Pancreas (tissue), 10 donors: Measurements from ENCODE around the gene DLG2. TPM values are rescaled to one million over a fixed set of nuclear protein-coding genes. Genes with fewer than 3 reads are reported as not detected.

Source experiments
- ATAC-seq, 4 donors: fragments of 200-7000 bp; cut with Tn5 transposase; one replicate each; pipeline versions ENCODE4 v1.8.0 to v1.9.1; 2020; ENCODE audit warnings: mild to moderate bottlenecking in 4 of 4, moderate library complexity in 4 of 4
- DNase-seq, 6 donors: peaks; one replicate each; pipeline ENCODE4 v3.0.0-alpha.2; 2020
- FAIRE-seq: peaks from 2 replicates; lab custom pipeline; 2012; peaks lifted over from hg19 to GRCh38; lab: Jason Lieb, UNC
- H3K27ac ChIP-seq, 4 donors: fragments of 200-600 bp; sonication (generic); 1 replicate in 3 of 4; 2 replicates in 1 of 4; pipeline versions ENCODE4 v1.5.0 to v1.8.0; 2020
- H3K27me3 ChIP-seq, 4 donors: fragments of 200-600 bp; one replicate each; pipeline ENCODE4 v1.8.0; 2021
- H3K36me3 ChIP-seq, 3 donors: fragments of 200-600 bp; sonication (generic) in 1 of 3; one replicate each; pipeline versions ENCODE4 v1.5.0 to v1.8.0; 2020 to 2021
- H3K4me1 ChIP-seq, 3 donors: fragments of 200-600 bp; one replicate each; pipeline ENCODE4 v1.8.0; 2021
- H3K4me3 ChIP-seq, 4 donors: fragments of 200-600 bp; sonication (generic) in 2 of 4; one replicate each; pipeline versions ENCODE4 v1.5.0 to v1.8.0; 2020 to 2021
- H3K9me3 ChIP-seq, 4 donors: fragments of 200-600 bp; one replicate each; pipeline ENCODE4 v1.8.0; 2021
- WGBS, 2 donors: extraction: QIAGEN DNeasy Blood & Tissue Kit; methylation state at CpG; one replicate each; pipeline ENCODE4 v1.1.7; 2013; 5-methylcytosine and 5-hydroxymethylcytosine counted together
- intact Hi-C, 3 donors: fragments of 100-400 bp; cut with DNase I; formaldehyde crosslinking; loops; one replicate each; pipeline versions ENCODE4 v1.11.1 to v1.14.2; 2022
- polyA plus RNA-seq, 2 donors: library from polyadenylated mRNA; stranded (reverse); fragments of 200-250 nt; gene quantifications; one replicate each; pipeline ENCODE4 v1.2.3, GENCODE V29; 2013
- total RNA-seq, 6 donors: library from RNA; stranded (reverse); fragmentation: NEBNext Ultra II Directional in 4 of 6; extraction: Animal tissue kit (Norgen Biotek cat#: 25700) in 4 of 6; gene quantifications; one replicate each; pipeline versions ENCODE4 v1.2.1 to v1.2.4, GENCODE V29; 2021 to 2023
- TF ChIP-seq, protein P1 (sequence below), 4 donors: fragments of 200-600 bp; sonication (generic) in 3 of 4; IDR thresholded peaks; one replicate each; pipeline versions ENCODE4 v1.5.0 to v1.8.0; 2021; ENCODE audit warnings: antibody characterized with exemption in 4 of 4
- donor health status: healthy with polysubstance abuse.
- donor health status: DM: no; HTN: no; CAD: no; lungs with moderate emphysema.
- donor health status: DM: no; HTN: no; CAD: no.
- donor health status: control.
- donor health status: control.
- donor health status: Bipolar disorder and iron deficiency.
- donor health status: DM: yes; HTN: yes; CAD: no.
- donor health status: DM: no; HTN: no; CAD: no.
- donor health status: DM: no; HTN: no; CAD: no.
- donor health status: DM: yes; HTN: yes; CAD: no.

The DLG2 gene
- total and polyA plus RNA-seq, 8 donors, result 1.2 to 5.4 (median 3.6) TPM

- FAIRE-seq, result no peak
- ATAC-seq, result no peak
- TF ChIP-seq, protein P1, sequence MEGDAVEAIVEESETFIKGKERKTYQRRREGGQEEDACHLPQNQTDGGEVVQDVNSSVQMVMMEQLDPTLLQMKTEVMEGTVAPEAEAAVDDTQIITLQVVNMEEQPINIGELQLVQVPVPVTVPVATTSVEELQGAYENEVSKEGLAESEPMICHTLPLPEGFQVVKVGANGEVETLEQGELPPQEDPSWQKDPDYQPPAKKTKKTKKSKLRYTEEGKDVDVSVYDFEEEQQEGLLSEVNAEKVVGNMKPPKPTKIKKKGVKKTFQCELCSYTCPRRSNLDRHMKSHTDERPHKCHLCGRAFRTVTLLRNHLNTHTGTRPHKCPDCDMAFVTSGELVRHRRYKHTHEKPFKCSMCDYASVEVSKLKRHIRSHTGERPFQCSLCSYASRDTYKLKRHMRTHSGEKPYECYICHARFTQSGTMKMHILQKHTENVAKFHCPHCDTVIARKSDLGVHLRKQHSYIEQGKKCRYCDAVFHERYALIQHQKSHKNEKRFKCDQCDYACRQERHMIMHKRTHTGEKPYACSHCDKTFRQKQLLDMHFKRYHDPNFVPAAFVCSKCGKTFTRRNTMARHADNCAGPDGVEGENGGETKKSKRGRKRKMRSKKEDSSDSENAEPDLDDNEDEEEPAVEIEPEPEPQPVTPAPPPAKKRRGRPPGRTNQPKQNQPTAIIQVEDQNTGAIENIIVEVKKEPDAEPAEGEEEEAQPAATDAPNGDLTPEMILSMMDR (IDR thresholded peaks at IDR 0.05), result no peak
- DNase-seq, result no peak
- H3K4me3 ChIP-seq, result no peak overlapping the region
- no peaks in the 10 kb centered on the region for H3K4me1 ChIP-seq
- no peaks in the 10 kb centered on the region for H3K9me3 ChIP-seq
- no peaks in the 10 kb centered on the region for H3K36me3 ChIP-seq
- H3K27me3 ChIP-seq, result no peaks in the 10 kb centered on the region
- H3K27ac ChIP-seq, result no peak overlapping the region
- intact Hi-C loops, result no loop called here
Measured at GRCh38 chr11:85095239-85095638, 531.9 kb downstream of the DLG2 start.

GRCh38 chr11:85094795-85095194 is 532.3 kb downstream of the DLG2 start:
- Histone ChIP-seq H3K4me1 (no peaks in the 10 kb centered on the region), H3K27me3 (no peaks in the 10 kb centered on the region), H3K36me3 (no peaks in the 10 kb centered on the region), H3K4me3 (no peak overlapping the region), H3K9me3 (no peaks in the 10 kb centered on the region), H3K27ac (no peak overlapping the region)
- intact Hi-C loops, result no loop called here
- FAIRE-seq (no peak), DNase-seq (no peak), ATAC-seq (no peak)
- WGBS, 2 donors, result 89 to 94% methylated on average over 1 of the region's 1 CpG
- TF ChIP-seq, protein P1 (IDR thresholded peaks at IDR 0.05), result no peak

- no peak for DNase-seq
- no peaks in the 10 kb centered on the region for H3K36me3 ChIP-seq
- intact Hi-C loops, result no loop called here
- no peaks in the 10 kb centered on the region for H3K9me3 ChIP-seq
- no peak overlapping the region for H3K4me3 ChIP-seq
- no peaks in the 10 kb centered on the region for H3K4me1 ChIP-seq
- WGBS, 2 donors, result 84 to 95% methylated on average over 1 of the region's 1 CpG
- TF ChIP-seq, protein P1 (IDR thresholded peaks at IDR 0.05), result no peak
- ATAC-seq, result no peak
- no peak overlapping the region for H3K27ac ChIP-seq
- FAIRE-seq, result no peak
- H3K27me3 ChIP-seq, result no peaks in the 10 kb centered on the region
Measured at GRCh38 chr11:85089654-85090053, 537.5 kb downstream of the DLG2 start.

DNA sequence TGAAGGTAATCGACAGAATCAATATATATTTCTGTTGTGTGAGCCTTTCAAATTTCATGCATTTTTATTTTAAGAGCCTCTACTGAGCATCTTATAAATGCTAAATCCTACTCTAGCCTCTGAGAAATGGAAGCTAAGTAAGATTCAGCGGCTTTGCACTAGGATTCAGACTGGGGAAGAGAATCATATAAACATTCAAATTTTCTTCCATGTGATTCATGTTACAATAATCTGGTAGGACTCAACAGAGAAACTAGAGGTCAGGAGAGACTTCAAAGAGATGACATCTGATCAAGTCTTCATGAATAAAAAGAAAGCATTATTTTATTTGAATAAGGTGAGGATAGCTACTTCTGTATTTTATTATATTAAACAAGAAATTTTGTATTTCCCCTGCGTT is 538.9 kb downstream of the DLG2 start:
- H3K9me3 ChIP-seq, result no peaks in the 10 kb centered on the region
- H3K36me3 ChIP-seq, result no peaks in the 10 kb centered on the region
- H3K4me3 ChIP-seq, result no peak overlapping the region
- intact Hi-C loops, result no loop called here
- DNase-seq, result no peak
- FAIRE-seq, result no peak
- no peak overlapping the region for H3K27ac ChIP-seq
- H3K4me1 ChIP-seq, result no peaks in the 10 kb centered on the region
- no peak for ATAC-seq
- WGBS, 2 donors, result 66 to 69% methylated on average over 3 of the region's 3 CpGs
- TF ChIP-seq, protein P1 (IDR thresholded peaks at IDR 0.05), result no peak
- H3K27me3 ChIP-seq, result no peaks in the 10 kb centered on the region

DNA sequence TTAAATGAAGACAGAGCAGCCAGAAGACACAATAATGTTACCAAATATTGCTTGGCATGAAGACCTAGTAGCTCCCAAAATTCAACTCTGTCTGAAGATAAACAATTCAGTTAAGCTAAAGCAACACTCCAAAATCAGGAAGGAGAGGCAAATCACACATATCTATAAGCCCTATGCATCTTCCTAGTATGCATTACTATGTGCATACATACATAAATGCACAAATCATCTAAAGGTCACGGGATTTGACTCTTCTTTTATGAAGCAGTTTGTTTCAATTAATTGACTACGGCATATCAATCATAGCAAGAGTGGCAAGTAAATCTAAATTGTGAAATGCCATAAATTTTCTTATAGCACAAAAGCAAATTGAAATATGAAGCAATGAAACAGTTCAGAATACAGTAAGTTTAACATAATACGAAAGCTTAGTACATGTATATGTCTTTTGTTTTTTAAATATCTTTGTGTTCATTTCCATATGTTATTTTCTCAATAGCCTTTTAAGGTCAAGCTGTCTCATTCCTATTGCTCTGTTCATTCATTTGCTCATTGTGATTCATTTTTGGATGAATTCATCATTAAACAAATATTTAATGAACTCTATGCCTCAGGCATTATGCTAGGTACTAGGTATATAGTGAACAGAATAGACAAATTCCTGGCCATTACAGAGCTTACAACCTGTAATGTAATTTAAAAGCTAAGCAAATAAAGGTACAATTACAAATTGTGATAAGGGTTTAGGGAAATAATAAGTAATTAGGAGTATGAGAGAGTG is 540.5 kb downstream of the DLG2 start:
- H3K36me3 ChIP-seq, result no peaks in the 10 kb centered on the region
- no peak for DNase-seq
- H3K9me3 ChIP-seq, result no peaks in the 10 kb centered on the region
- intact Hi-C loops, result no loop called here
- ATAC-seq, result no peak
- no peaks in the 10 kb centered on the region for H3K27me3 ChIP-seq
- no peak overlapping the region for H3K27ac ChIP-seq
- H3K4me1 ChIP-seq, result no peaks in the 10 kb centered on the region
- no peak for FAIRE-seq
- no peak overlapping the region for H3K4me3 ChIP-seq
- TF ChIP-seq, protein P1 (IDR thresholded peaks at IDR 0.05), result no peak
- WGBS, 2 donors, result 71 to 75% methylated on average over 3 of the region's 3 CpGs
